Activated CD8-positive, alpha-beta memory T cell treated with anti-CD3 and anti-CD28 coated beads, Interleukin-2, amount 50 U/mL, for 1 hour (primary cell): ENCODE results near the gene MAD1L1.

Source experiments
- DNase-seq: peaks from one replicate; pipeline ENCODE4 v3.0.0-alpha.2; 2020; ENCODE audit errors: extremely low read depth

MAD1L1 gene

DNA sequence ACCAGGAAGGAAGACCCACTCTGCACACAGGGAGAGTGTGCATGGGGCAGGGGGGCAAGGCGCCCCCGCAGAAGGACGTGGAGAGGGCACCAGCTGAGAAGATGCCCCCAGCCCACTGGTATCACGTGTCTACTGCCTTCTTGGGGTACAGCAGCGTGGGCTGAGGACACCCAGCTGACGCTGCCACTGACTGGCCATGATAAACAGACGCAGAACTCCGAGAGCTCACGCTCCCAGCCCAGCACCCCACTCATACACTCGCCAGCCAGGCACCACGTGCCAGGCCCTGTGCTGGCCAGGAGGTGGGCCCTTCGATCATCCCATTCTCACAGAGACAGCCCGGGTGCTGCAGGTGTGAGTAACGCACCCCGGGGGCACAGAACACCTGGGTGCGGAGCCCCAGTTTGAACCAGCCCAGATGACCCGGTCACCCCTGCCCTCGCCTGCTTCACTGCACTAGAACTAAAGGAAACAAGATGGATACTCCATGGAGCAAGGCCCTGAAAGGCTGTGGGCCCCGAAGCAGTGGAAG is 199.8 kb downstream of the MAD1L1 start:
- no peak for DNase-seq

DNA sequence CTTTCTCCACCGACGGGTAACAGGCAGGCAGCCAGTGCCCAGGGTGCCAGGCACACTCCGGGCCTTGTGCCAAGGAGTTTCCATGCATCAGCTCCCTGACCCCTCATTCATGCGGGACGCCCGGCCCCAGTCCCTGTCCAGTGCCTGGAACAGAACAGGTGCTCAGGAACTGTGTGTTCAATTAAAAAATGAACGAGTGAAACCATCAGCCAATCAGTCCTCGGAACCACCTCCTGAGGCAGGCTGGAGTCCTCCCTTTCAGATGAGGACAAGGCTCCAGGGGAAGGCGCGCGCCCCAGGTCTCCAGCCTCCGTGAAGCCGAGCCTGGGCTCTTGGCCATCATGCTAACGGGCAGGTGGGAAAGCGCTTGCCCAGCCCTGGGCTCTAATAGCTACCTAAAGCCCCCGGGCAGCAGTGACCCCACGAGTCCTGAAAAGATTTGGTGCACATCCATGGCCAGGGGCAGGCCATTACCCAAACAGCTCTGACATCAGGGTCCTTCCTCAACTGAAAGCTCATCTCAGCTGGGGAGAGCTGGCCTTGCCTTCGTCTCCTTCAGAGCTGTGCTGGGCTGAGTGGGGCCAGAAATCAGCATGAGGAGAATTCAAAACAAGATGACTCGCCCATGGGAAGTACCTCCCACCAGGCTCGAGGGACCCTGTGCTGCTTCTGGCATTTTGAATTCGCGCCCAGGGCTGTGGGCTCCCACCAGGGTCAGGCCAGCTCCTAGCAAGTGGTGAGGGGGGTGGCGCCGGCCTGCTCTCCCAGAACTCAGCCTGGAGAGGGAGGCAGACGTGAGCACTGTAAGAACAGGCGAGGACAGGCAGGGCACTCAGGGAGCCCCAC is 200.5 kb downstream of the MAD1L1 start:
- DNase-seq: no peak

DNA sequence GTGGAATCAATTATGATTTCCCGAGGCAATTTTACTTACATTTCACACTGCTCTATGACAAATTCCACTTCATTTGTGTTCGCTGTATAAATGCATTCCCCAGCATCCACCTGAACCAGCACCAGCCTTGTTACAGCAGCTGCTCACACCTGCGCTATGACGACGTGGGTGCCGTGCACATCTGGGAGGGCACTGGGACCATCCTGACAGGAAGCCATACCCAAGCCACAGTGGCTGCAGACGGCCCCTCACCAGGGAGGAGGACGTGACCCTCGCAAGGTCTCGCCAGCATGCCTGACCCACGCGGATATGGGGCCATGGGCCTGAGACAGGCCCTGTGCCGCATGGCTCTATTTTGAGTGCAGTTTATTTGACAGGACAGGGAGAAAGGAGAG is 201.3 kb downstream of the MAD1L1 start:
- no peak for DNase-seq

DNA sequence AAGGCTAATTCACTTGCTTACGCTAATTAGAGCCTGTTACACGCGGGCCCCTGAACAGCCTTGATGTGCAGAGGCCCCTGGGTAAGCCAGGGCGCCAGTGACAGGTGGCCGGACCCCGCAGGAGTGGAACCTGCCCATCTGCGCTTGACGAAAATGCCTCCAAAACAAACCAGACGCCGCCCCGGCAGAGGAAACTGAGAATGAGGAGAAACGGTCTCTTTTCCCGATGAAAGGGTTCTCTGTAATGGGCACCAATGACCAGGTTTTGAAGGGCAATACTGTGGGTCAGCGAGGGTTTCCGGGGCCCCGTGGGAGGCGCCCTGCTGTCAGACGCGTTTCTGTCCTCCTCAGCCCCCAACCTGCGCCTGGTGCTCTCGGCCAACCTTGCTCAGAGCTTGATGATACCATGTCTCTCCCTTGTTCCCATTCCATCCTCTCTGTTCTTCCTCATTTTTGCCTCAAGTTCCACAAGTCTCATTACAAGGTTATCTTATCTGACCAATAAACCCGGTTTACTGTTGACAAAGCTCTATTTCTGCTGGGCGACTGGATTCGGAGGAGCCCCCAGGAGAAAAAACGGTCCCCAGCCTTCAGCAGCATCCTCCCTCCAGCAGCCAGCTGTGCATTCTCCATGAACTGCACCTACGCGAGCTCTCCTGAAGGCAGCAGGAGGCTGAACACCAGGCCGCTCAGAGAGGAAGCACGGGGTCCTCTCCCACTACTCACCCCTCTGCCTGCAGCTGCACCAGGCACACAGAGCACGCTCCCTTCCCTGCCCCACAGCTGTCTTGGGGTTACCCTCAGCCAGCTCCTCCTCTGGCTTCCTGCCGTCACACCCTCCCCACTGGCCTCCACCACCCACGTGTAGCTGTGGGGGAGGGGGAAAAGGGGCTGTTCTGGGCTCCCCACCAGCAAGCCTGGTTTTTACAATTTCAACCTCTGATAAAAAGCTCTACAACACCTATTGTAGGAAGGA is 202.0 kb downstream of the MAD1L1 start:
- no peak for DNase-seq

DNA sequence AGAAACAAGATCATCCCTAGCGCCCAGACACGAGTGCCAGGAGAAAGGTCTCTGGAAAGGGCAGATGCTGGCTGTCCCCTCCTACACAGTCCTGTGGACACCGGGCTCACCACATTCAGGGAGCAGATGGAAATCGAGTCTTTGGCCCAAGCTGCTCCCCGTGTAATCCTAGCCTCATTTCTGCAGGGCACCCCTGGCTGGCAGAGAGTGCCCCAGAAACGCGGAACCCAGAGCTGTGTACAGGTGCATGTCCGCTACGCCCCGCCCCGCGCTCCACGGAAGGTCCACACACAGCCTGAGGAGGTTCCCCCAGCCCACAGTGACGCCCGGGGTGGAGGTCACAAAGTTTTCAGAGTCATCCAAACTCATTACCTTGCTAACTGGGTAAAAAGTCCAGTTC is 202.8 kb downstream of the MAD1L1 start:
- DNase-seq: no peak

DNA sequence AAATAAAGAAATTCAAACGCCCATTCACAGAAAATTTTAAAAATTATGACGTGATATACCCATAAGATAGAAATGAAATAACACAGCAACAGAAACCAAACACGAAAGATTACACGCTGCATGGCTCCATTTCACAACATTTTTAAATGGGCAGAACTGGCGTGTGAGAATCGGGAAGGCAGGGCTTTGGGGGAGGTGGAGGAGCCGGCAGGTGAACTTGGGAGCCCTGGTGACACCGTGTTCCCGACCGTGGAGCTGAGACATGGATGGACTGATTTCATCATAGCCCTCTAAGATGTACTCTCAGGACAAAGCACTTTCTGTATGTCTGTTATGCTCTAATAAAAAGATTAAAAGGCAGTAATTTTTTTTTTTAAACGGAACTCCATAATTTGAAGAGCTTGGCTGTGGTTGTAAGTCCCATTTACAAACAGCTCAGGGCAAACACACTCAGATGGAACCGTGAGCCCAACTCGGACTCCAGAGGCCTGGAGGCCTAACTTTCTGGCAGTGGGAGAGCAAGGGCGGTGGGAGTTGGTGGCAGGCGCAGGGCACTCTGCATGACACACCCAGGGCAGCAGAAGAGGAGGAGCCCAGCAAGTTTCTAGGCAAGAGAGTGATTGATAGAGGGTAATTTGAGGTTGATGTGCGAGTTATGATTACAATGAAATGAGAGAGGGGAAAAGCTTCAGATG is 203.4 kb downstream of the MAD1L1 start:
- DNase-seq: no peak

DNA sequence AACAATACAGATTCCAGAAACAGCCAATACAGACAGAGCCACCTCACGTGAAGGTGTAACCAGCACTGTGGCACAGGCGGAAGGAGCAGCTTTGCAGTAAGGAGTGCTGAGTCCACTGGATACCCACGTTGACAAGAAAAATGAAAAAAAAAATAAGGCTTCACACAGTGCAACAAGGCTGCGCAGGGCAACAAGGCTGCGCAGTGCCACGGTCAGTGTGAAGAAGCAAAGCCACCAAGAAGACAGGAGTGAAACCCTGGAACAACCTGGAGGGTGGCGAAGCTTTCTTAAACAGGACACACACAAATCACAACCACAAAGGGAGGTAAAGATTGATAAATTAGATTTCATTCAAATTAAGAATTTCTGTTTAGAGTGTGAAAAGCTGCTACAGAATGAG is 204.0 kb downstream of the MAD1L1 start:
- DNase-seq: no peak

DNA sequence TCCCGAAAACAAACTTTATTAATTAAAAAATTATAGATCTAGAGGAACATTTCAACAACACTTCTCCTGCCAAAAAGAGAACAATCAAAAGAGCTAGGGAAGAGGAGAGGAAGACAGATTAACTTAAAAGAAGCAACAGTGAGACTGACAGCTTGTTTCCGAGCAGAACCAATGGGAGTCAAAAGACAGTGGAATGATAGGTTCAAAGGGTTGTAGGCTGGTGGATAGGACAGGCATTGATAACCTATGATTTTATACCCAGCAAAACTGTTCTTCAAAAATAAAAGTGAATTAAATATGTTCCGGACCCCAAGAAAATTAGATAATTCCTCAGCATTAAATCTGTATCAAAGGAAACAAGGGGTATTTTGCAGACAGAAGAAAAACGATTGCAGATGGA is 207.6 kb downstream of the MAD1L1 start:
- no peak for DNase-seq

DNA sequence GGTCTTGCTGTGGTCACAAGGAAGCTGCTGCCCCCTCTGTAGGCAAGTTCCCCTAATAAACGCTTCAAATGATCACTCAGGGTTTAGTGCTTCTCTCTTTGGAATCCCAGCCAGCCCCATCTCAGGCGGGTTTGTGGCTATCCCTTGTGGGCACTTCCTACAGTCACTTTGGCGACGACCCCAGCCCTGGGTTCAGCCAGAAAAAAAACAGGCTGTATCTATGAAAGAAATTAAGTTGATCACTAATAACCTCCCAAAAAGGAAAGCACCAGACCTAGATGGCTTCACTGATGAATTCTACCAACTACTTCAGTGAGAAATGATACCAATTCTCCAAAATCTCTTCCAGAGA is 208.2 kb downstream of the MAD1L1 start:
- DNase-seq: no peak

DNA sequence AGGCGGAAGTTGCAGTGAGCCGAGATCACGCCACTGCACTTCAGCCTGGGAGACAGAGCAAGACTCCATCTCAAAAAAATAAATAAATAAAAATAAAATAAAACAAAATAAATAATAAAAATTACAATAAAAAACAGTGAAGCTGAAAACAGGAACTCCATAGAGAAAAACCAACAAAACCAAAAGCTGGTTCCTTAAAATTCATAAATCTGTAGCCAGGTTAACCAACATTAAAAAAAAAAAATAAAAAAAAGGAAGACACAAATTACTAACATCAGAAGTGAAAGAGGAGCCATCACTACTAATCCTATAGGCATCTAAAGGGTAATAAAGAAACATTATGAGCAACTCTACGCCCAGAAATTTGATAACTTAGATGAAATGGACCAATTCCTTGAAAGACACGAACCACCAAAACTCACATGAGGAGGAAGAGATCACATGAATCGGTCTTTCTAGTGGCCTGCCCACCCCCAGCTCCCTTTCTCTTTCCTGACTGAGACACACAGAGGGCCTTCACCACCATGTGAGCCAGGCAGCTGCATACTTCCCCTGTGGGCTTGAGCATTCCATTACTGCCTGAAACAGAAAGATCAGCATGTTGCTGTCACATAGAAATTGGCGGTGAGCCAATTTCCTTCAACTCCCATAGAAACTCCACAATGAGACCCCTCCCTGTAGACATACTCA is 208.7 kb downstream of the MAD1L1 start:
- no peak for DNase-seq

DNA sequence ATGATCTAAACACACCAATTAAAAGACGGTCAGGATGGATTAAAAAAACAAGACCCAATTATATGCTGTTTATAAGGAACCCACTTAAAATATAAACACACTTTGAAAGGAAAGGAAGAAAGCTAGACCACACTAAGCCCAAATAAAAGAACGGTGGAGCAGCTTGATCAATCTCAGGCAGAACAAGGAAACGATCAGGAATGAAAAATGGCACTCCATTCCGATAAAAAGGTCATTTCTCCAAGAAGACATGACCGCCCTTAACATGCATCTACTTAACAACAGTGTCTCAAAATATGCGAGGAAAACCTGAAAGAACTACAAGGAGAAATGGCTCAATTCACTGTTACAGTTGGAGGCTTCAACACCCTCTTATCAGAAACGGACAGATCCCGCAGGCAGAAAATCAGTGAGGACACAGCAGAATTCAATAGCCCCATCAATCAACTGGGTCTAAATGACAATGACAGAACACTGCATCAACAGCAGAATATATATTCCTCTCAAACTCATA is 210.0 kb downstream of the MAD1L1 start:
- DNase-seq: no peak

DNA sequence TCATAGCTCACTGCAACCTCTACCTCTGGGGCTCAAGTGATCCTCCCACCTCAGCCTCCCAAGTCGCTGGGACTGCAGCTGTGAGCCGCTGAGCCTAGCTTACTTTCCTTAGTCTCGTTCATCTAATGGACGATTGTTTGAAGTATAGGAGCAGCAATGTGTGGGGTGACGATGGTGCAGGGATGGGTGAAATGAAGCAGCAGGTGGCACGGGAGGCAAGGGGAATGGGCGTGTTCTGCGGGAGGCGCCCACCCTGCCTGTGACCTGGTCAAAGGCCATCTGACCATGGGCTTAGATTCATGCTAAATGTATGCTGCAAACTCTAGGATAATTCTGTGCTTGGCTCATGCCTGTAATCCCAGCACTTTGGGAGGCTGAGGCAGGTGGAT is 210.7 kb downstream of the MAD1L1 start:
- no peak for DNase-seq

DNA sequence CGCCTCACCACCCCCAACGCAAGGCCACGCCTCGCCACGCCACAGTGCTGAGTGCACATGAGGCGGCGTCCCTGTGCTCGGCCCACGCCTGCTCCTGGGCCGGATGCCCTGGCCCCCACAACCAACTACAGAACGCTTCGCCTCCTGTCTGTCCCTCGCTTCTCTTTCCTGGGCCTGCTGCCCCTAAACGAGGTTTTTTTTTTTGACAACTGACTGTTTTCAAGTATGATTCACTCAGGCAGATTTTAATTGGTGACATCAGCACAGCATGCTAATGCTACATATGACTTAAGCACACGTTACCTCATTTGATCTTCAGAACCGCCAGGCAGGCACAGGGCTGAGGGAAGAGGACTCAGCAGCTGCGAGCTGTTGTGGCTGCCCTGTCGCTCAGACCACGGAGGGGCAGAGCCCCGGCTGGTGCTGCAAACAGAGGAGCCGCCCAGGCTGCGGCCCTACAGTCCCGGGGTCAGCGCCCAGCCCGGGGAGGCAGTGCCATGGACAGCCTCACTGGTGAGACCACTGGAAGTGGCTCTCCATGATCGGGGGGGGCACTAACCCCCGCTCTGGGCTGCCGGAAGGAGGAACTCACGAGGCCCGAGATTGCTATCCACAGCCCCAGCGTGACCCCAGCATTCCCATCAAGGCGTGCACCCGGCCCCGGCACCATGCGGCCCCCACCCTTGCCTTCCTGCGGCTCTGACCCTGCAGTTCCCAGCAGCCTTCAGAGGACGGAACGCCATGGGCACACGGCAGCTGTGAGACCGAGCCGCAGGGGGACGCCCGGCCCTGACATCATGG is 212.8 kb downstream of the MAD1L1 start:
- peak; percentile 43 for DNase-seq

DNA sequence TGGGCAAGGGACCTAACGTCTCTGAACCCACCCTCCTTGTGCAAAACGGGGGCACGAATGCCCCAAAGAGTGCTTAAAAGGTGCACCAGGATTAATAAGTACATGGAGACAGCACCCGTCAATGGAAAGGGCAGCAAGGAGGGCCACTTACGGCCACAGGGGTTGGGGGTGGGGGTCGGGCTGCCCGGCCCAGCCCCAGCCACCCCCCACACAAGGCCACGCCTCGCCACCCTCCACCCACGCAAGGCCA is 213.4 kb downstream of the MAD1L1 start:
- DNase-seq: no peak

DNA sequence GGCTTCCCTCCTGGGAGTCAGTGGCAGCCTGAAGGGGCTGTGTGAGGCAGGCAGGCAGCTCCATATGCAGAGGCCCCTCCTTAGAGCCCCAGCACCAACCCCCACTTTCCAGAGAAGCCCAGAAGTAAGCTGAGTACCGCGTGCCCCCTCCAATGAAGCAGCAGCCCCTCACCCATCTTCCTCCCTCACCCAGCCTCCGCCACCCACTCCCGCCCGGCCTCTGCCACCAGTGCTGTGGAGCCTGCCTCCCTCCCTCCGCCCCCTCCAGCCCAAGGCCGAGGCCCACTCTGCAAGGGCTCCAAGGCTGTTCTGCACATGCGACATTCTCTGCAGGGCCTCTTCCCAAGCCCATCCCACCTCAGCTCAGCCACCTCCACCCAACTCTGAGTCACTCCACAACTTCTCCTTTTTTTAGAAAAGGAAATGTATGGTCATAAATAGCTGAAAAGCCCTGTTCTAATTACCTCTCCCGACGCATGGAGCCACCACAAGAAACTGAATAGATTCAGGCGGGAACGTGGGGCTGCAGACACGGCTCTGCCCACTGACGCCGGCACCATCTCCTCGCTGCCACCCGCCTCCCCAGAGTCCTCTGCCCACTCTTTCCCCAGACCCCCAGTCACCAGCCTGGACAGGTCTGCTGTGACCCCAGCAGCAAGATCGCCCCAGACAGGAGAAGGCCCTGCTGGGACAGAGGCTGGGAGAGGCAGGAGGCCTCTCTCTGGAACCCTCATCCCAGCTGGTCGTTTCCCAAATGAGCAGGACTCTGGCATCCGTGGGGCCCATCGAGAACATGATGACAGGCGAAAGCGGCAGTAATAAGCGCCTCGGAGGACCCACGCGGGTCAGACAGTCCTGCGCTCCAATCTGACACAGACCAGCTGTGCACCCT is 213.9 kb downstream of the MAD1L1 start:
- no peak for DNase-seq

DNA sequence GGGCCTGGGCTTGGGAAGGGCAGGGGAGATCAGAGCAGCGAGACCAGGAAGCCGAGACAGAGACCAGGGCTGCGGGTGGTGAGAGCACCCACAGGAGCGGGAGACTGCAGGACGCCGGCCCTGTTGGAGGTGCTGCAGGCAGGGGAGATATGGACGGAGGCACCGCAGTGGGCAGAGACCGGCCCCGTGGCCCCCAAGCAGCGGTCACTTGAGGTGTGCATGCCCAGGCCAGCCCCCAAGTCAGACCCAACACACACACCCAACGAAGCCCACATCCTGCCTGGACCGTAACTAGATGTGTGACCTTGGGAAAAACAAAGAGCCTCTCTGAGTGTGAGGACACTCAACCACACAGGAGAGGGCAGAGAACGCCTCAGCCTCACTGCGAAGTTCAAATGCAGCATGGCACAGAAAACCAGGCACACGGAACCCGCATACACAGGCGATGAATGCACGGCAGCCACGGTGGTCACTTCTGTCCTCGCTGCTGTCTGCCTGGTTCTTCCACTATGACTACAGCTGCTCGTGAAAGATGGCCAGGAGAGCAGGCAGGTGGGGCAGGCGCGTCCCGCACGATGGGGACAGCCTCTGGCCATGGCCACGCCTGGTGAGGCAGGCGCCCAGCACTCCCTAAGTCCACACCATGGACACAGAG is 214.7 kb downstream of the MAD1L1 start:
- DNase-seq: no peak

DNA sequence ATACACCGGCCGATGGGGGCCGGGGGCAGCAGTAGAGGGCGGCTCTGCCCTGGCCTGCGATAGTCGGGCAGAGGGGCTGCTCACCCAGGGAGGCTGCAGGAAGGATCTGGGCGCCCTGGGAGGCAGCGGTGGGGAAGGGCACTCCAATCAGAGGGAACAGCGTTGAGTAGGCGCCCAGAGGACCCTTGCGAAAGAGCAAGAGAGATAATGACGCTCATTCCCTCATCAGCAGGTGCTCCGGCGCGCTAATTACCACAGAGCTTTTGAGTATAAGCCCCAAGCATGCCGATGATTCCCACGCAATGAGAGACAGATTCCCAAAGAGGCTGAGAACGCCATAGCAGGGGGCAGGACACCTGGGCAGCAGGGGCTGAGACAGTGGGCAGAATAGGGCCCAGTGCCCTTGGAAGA is 215.3 kb downstream of the MAD1L1 start:
- DNase-seq: no peak

DNA sequence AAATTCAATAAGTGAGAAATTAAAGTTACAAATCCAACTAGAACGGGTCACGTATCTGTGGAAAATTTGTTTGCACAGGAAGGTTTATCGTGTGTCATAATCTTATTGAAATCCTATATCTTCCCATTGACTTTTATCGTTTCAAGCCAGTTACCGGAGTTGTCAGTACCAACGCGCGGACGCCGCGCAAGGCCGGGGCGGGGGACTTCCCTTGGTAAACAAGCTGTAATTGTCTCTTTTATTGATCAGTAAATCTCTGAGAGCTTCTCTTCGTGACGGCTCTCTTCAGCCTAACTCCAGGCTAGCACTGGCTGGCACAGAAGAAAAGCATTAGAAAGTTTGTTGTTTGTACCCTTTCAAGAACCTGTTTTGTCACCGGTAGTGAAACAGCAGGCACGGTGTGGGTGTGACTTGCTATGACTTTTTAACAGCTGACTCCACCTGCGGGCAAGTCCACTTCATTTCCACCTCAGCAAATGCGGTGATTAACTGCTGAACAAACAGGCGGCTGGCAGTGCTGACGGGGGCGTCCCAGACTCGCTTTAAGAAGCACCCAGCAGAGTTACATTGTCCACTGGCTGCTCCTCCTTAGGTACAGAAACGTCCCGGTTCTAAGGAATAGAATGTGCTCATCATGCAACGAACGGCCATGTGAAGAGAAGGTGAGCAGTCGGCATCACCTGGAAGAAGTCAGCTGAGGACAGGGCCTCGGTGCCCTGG is 215.8 kb downstream of the MAD1L1 start:
- no peak for DNase-seq
